Activated CD4-positive, alpha-beta T cell treated with anti-CD3 and anti-CD28 coated beads, Interleukin-2, amount 10 ng/mL, durations not matched to agents 7 days and 5 days (primary cell): Measurements from ENCODE around the gene PRRC2C. TPM values are rescaled to one million over a fixed set of nuclear protein-coding genes. Genes with fewer than 3 reads are reported as not detected.

Source experiments
- CTCF ChIA-PET: fragments of 350-600 bp; sonication (Branson Sonifier 250); formaldehyde crosslinking; loops from one replicate; lab custom pipeline; 2021; ENCODE audit warnings: antibody characterized with exemption; lab: Charles Lee
- POLR2A ChIA-PET: fragments of 350-600 bp; sonication (Branson Sonifier 250); formaldehyde crosslinking; loops from one replicate; lab custom pipeline; 2021; ENCODE audit warnings: antibody characterized with exemption; lab: Charles Lee
- DNase-seq: peaks from one replicate; pipeline ENCODE4 v3.0.0-alpha.2; 2020
- H3K27ac Mint-ChIP-seq: one replicate; pipeline ENCODE4 v1.8.0; 2021; ENCODE audit warnings: mild to moderate bottlenecking, moderate library complexity, mixed read lengths
- H3K27me3 Mint-ChIP-seq: one replicate; pipeline ENCODE4 v1.8.0; 2021; ENCODE audit warnings: mixed read lengths
- H3K36me3 Mint-ChIP-seq: one replicate; pipeline ENCODE4 v1.8.0; 2021; ENCODE audit warnings: low read depth, mixed read lengths
- H3K4me1 Mint-ChIP-seq: one replicate; pipeline ENCODE4 v1.8.0; 2021; ENCODE audit warnings: mixed read lengths
- H3K4me3 Mint-ChIP-seq: one replicate; pipeline ENCODE4 v1.8.0; 2021; ENCODE audit warnings: mild to moderate bottlenecking, moderate library complexity, mixed read lengths
- H3K9me3 Mint-ChIP-seq: one replicate; pipeline ENCODE4 v1.8.0; 2021; ENCODE audit warnings: mixed read lengths
- total RNA-seq, 2 experiments: library from RNA; stranded (reverse); gene quantifications; one replicate each; pipeline ENCODE4 v1.2.3, GENCODE V29; 2021

The PRRC2C gene
- total RNA-seq, 2 experiments from 2014 or later, result 208 to 259 TPM

- Mint-ChIP-seq H3K36me3 (no peaks in the 10 kb centered on the region), H3K4me1 (no peaks in the 10 kb centered on the region), H3K27me3 (peaks cover 11% of the 10 kb centered on the region), H3K4me3 (no peak overlapping the region), H3K9me3 (no peaks in the 10 kb centered on the region), H3K27ac (peak overlapping the region; percentile 12)
- ChIA-PET CTCF (interaction anchor here (1.5 kb wide), 1 partner anchor 8 kb away, joined by 6 read pairs; the partner anchor contains the start of gene PRRC2C), POLR2A (no interaction called here)
- DNase-seq, result no peak
These were observed 8.5 kb upstream of the PRRC2C start for GRCh38 chr1:171476829-171477228.

DNA sequence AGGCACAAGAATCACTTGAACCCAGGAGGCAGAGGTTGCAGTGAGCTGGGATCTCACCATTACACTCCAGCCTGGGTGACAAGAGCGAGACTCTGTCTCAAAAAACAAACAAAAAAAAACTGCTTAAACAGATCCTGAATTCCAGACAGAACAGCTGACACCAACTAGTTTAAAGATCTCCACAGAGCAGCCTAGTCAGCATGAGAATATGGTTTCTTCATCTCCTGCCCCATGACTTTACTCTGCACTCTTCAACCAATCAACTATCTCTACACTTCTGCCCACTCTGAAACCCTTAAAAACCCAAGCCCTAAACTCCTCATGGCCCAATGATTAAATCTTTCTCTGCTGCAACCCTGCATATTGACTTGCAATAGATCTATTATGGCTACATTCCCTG lies 7.5 kb upstream of the PRRC2C start:
- no peak for DNase-seq
- POLR2A ChIA-PET, result no interaction called here
- CTCF ChIA-PET, result interaction anchor here (1.5 kb wide), 1 partner anchor 7 kb away, joined by 6 read pairs; the partner anchor contains the start of gene PRRC2C
- H3K36me3 Mint-ChIP-seq, result no peaks in the 10 kb centered on the region
- no peaks in the 10 kb centered on the region for H3K9me3 Mint-ChIP-seq
- no peak overlapping the region for H3K27ac Mint-ChIP-seq
- peaks cover 2% of the 10 kb centered on the region for H3K4me1 Mint-ChIP-seq
- no peak overlapping the region for H3K4me3 Mint-ChIP-seq
- peaks cover 11% of the 10 kb centered on the region for H3K27me3 Mint-ChIP-seq

DNA sequence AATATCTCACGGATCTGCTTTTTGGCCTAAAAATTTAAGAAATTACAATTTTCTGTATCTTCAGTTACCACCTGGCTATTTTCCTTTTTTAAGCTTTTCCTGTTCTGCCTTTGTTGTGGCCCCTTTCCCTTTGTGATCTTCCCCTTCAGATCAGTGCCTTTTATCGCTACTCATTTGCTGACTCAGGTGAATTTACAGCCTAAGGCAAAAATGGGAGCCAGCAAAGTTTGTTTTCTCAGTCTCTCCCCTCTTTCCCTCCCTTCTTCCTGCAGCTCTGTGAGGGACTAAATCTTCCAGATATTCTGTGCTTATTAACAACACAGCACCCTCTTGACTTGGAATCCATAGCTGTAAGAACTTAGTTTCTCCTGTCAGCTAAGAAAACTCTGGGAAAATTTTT lies 5.3 kb upstream of the PRRC2C start:
- DNase-seq, result no peak
- ChIA-PET POLR2A (no interaction called here), CTCF (interaction anchor here (0.6 kb wide), 2 partner anchors 17 to 20 kb away, joined by 3 to 5 read pairs; no protein-coding TSS in a partner anchor)
- Mint-ChIP-seq H3K36me3 (no peaks in the 10 kb centered on the region), H3K27me3 (peaks cover 6% of the 10 kb centered on the region), H3K4me1 (peaks cover 11% of the 10 kb centered on the region), H3K9me3 (no peaks in the 10 kb centered on the region), H3K27ac (no peak overlapping the region), H3K4me3 (no peak overlapping the region)

DNA sequence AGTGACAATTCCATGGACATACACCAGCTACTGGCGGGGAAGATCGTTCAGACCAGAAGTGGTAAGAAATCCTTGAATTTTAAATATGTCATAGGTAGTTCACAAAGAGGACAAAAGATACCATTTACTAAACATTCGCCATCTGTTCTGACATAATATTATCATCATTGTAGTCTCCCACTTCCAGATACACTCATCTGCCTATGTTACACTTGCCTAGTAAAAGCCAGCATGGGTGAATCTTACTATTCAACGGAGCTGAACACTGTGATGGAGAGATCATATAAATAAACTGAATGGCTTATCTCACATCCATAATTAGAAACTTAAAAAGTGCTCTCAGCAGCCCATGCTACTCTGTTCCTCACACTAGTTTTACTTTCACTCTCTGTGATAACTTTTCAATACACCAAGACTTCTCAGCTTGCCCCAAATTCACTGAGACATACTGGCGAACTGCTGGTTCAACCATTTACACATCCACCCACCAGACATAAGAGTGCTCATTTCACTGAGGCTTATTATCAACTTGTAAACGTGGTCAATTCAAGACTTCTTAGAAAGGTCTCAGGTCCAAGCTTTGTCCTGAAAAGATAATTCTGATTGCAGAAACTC lies 463 bp upstream of the PRRC2C start:
- DNase-seq, result no peak
- CTCF ChIA-PET, result interaction anchor here (0.8 to 3.1 kb wide), 15 partner anchors 8 to 259 kb away, joined by 3 to 22 read pairs (median 4); partner anchors contain the start of gene FMO4
- Mint-ChIP-seq H3K27me3 (no peaks in the 10 kb centered on the region), H3K9me3 (no peaks in the 10 kb centered on the region), H3K4me1 (peaks cover 42% of the 10 kb centered on the region), H3K36me3 (peaks cover 21% of the 10 kb centered on the region), H3K27ac (peak overlapping the region; percentile 91), H3K4me3 (peak overlapping the region; percentile 97)
- POLR2A ChIA-PET, result interaction anchor here (0.6 kb wide), 1 partner anchor 139 kb away, joined by 3 read pairs; no protein-coding TSS in a partner anchor

GRCh38 chr1:171486048-171486519 lies 754 bp downstream of the PRRC2C start:
- Mint-ChIP-seq H3K27me3 (no peaks in the 10 kb centered on the region), H3K27ac (peak overlapping the region; percentile 91), H3K4me3 (peak overlapping the region; percentile 97), H3K4me1 (peaks cover 49% of the 10 kb centered on the region), H3K9me3 (no peaks in the 10 kb centered on the region), H3K36me3 (peaks cover 28% of the 10 kb centered on the region)
- ChIA-PET POLR2A (interaction anchor here (0.5 kb wide), 1 partner anchor 10 kb away, joined by 4 read pairs; no protein-coding TSS in a partner anchor), CTCF (interaction anchor here (0.7 to 3.1 kb wide), 13 partner anchors 9 to 110 kb away, joined by 3 to 22 read pairs (median 3); no protein-coding TSS in a partner anchor)
- DNase-seq, result peak; percentile 78

DNA sequence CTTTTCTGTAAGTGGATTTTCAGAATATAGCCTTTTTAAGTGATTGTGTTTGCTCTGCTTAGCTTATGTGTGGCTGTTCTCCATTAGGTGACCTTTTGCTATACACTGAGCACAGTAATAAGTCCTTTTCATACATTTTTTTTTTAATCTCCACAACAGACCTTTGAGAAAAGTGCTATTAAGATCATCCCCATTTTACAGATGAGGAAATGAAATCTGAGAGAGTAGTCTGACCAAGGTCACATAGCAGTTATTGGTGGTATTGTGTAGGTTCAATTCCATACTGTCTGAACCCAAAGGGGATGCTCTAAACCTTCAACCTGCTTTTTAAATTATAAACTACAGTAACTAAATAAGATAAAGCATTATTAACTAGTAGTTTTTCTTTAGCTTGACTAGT lies 1.7 kb downstream of the PRRC2C start:
- peak overlapping the region; percentile 91 for H3K27ac Mint-ChIP-seq
- H3K27me3 Mint-ChIP-seq, result no peaks in the 10 kb centered on the region
- no peak for DNase-seq
- H3K4me3 Mint-ChIP-seq, result peak overlapping the region; percentile 97
- ChIA-PET POLR2A (interaction anchor here (0.7 kb wide), 1 partner anchor 1292 kb away, joined by 3 read pairs; no protein-coding TSS in a partner anchor), CTCF (interaction anchor here (1.3 to 3.1 kb wide), 2 partner anchors 11 to 29 kb away, joined by 3 to 22 read pairs; no protein-coding TSS in a partner anchor)
- no peaks in the 10 kb centered on the region for H3K9me3 Mint-ChIP-seq
- H3K4me1 Mint-ChIP-seq, result peaks cover 54% of the 10 kb centered on the region
- peaks cover 34% of the 10 kb centered on the region for H3K36me3 Mint-ChIP-seq

- Mint-ChIP-seq H3K4me3 (peak overlapping the region; percentile 97), H3K27ac (peak overlapping the region; percentile 46), H3K36me3 (peaks cover 40% of the 10 kb centered on the region), H3K9me3 (no peaks in the 10 kb centered on the region), H3K27me3 (no peaks in the 10 kb centered on the region), H3K4me1 (peaks cover 59% of the 10 kb centered on the region)
- ChIA-PET CTCF (interaction anchor here (0.9 kb wide), 1 partner anchor 109 kb away, joined by 3 read pairs; no protein-coding TSS in a partner anchor), POLR2A (no interaction called here)
- DNase-seq, result no peak
These were observed 3.0 kb downstream of the PRRC2C start for GRCh38 chr1:171488190-171488929.

DNA sequence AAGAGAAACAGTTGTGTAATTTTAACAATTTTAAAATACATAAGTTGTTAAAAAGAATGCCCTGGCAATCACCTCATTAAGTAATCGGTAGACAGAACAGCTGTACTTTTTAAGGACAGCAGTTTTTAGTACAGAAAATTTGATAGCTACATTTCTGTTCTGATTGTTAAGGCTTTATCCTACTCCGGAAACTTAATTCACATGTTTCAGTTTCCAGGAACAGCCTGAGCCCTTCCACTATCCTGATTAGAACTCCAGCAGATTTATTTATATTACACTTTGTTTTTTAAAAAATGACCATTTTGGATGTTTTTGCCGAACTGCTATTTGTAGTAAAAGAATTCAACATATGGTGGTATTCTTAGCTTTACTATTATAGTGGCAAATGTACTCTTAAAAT lies 8.7 kb downstream of the PRRC2C start:
- Mint-ChIP-seq H3K4me3 (no peak overlapping the region), H3K9me3 (peaks cover 2% of the 10 kb centered on the region), H3K36me3 (peaks cover 45% of the 10 kb centered on the region), H3K27me3 (no peaks in the 10 kb centered on the region), H3K4me1 (peaks cover 58% of the 10 kb centered on the region), H3K27ac (peak overlapping the region; percentile 13)
- no peak for DNase-seq
- ChIA-PET POLR2A (no interaction called here), CTCF (interaction anchor here (1.2 to 1.8 kb wide), 2 partner anchors 9 to 51 kb away, joined by 3 to 7 read pairs; partner anchors contain the start of gene PRRC2C)

- H3K36me3 Mint-ChIP-seq, result peaks cover 44% of the 10 kb centered on the region
- no peak for DNase-seq
- H3K9me3 Mint-ChIP-seq, result peaks cover 4% of the 10 kb centered on the region
- H3K27ac Mint-ChIP-seq, result no peak overlapping the region
- POLR2A ChIA-PET, result no interaction called here
- H3K4me1 Mint-ChIP-seq, result peaks cover 58% of the 10 kb centered on the region
- H3K27me3 Mint-ChIP-seq, result no peaks in the 10 kb centered on the region
- no peak overlapping the region for H3K4me3 Mint-ChIP-seq
- CTCF ChIA-PET, result interaction anchor here (1.0 kb wide), 1 partner anchor 9 kb away, joined by 3 read pairs; no protein-coding TSS in a partner anchor
These were observed 10.1 kb downstream of the PRRC2C start for GRCh38 chr1:171495444-171495843.

- peaks cover 5% of the 10 kb centered on the region for H3K9me3 Mint-ChIP-seq
- H3K4me3 Mint-ChIP-seq, result no peak overlapping the region
- peaks cover 56% of the 10 kb centered on the region for H3K36me3 Mint-ChIP-seq
- H3K4me1 Mint-ChIP-seq, result peaks cover 64% of the 10 kb centered on the region
- H3K27me3 Mint-ChIP-seq, result no peaks in the 10 kb centered on the region
- ChIA-PET POLR2A (no interaction called here), CTCF (interaction anchor here (0.5 to 4.3 kb wide), 4 partner anchors 14 to 59 kb away, joined by 3 to 22 read pairs (median 4); partner anchors contain the start of gene PRRC2C)
- no peak overlapping the region for H3K27ac Mint-ChIP-seq
- no peak for DNase-seq
These were observed 15.0 kb downstream of the PRRC2C start for GRCh38 chr1:171500304-171500703.

DNA sequence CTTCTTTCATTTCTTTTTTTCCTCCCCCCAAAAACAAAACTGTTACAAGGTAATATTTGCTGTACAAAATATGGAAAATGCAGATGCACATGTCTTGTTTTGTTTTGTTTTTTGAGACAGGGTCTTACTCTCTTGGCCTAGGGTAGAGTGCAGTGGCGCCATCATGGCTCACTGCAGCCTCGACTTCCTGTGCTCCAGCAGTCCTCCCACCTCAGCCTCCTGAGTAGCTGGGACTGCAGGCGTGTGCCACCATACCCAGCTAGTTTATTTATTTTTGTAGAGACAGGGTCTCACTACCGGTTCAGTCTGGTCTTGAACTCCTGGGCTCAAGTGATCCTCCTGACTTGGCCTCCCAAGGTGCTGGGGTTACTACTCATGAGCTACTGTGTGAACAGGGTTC lies 15.5 kb downstream of the PRRC2C start:
- Mint-ChIP-seq H3K27ac (peak overlapping the region; percentile 62), H3K36me3 (peaks cover 55% of the 10 kb centered on the region), H3K4me1 (peaks cover 63% of the 10 kb centered on the region), H3K27me3 (no peaks in the 10 kb centered on the region), H3K4me3 (no peak overlapping the region), H3K9me3 (peaks cover 5% of the 10 kb centered on the region)
- DNase-seq, result no peak
- CTCF ChIA-PET, result interaction anchor here (1.1 to 1.7 kb wide), 3 partner anchors 11 to 58 kb away, joined by 3 to 4 read pairs (median 3); no protein-coding TSS in a partner anchor
- POLR2A ChIA-PET, result no interaction called here

DNA sequence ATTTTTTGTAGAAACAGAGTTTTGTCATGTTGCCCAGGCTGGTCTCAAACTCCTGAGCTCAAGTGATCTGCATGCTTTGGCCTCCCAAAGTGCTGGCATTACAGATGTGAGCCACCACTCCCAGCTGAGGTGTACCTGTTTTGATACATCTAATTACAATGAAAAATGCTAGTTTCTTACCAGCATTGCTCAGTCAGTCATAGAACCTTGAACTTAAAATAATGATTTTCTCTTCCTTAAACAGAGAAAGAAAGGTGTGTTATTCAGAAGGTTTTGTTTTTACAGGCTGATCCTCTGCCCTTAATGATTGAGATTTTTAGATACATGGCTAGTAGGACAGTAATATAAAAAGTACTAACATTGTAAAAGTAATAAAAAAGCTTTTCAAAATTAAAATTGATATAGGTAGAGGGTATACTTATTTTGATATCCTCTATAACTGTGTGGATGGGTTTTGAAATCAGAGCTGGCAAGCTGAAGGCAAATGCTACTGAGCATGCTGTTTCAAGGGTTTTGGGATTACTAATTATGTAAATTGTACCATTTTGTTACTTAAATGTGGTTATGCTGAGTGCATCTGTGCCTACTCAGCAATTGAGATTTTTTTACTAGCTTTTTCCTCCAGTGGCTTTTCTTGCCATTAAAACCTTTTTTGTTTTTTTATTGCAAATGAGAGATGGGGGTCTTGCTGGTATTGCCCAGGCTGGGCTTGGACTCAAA lies 16.1 kb downstream of the PRRC2C start:
- Mint-ChIP-seq H3K36me3 (peaks cover 57% of the 10 kb centered on the region), H3K27ac (no peak overlapping the region), H3K4me1 (peaks cover 69% of the 10 kb centered on the region), H3K27me3 (no peaks in the 10 kb centered on the region), H3K4me3 (no peak overlapping the region), H3K9me3 (peaks cover 5% of the 10 kb centered on the region)
- no peak for DNase-seq
- ChIA-PET CTCF (interaction anchor here (0.5 to 1.7 kb wide), 6 partner anchors 9 to 679 kb away, joined by 3 to 5 read pairs (median 3); partner anchors contain the start of gene PRRC2C), POLR2A (no interaction called here)
